Epithelial cell of esophagus (primary cell): ENCODE results near the gene RAB5B.
A peak's percentile ranks its signal among the peaks of the same experiment; 100 is the strongest.

Experiments used
- DNase-seq: peaks from one replicate; pipeline ENCODE4 v3.0.0; 2010; ENCODE audit warnings: low read depth
- H3K4me3 ChIP-seq: 2 replicates; pipeline ENCODE4 v1.5.1; 2011; ENCODE audit warnings: mild to moderate bottlenecking, low read length, control low read depth
- CTCF ChIP-seq: IDR thresholded peaks from 2 replicates; pipeline ENCODE4 v1.5.1; 2011; ENCODE audit warnings: low read depth, mild to moderate bottlenecking, low read length, control low read depth, inconsistent platforms; ENCODE audit not compliant: insufficient read depth; ENCODE audit errors: missing control alignments

RAB5B gene

GRCh38 chr12:55934773-55935172 lies 39.1 kb upstream of the RAB5B start:
- no peak for DNase-seq
- H3K4me3 ChIP-seq, result no peak overlapping the region
- TF ChIP-seq CTCF, result no peak

GRCh38 chr12:55935738-55936151 lies 38.1 kb upstream of the RAB5B start:
- TF ChIP-seq CTCF, result no peak
- no peak overlapping the region for H3K4me3 ChIP-seq
- DNase-seq, result no peak

- TF ChIP-seq CTCF, result no peak
- H3K4me3 ChIP-seq, result no peak overlapping the region
- DNase-seq, result peak; percentile 91
These were observed 35.9 kb upstream of the RAB5B start for GRCh38 chr12:55937981-55938380.

GRCh38 chr12:55938826-55939501 lies 34.9 kb upstream of the RAB5B start:
- no peak overlapping the region for H3K4me3 ChIP-seq
- DNase-seq, result peak; percentile 67
- no peak for TF ChIP-seq CTCF

- no peak overlapping the region for H3K4me3 ChIP-seq
- DNase-seq, result peak; percentile 91
- peak; percentile 92 for TF ChIP-seq CTCF
These were observed 33.7 kb upstream of the RAB5B start for GRCh38 chr12:55940065-55940732.

- no peak for DNase-seq
- TF ChIP-seq CTCF, result no peak
- no peak overlapping the region for H3K4me3 ChIP-seq
These were observed 31.8 kb upstream of the RAB5B start for GRCh38 chr12:55942055-55942454.
